HEK293T (cell line): ENCODE data around the gene SMG6.

Experiments used
- ARNT ChIP-seq: fragments of 450-650 bp; IDR thresholded peaks from 2 replicates; pipeline ENCODE4 v1.6.1; 2017; ENCODE audit warnings: mild to moderate bottlenecking
- BHLHE40 ChIP-seq: fragments of 450-650 bp; IDR thresholded peaks from 2 replicates; pipeline ENCODE4 v1.6.1; 2016; ENCODE audit warnings: mild to moderate bottlenecking, moderate library complexity, borderline replicate concordance
- CTBP1 ChIP-seq: fragments of 450-650 bp; IDR thresholded peaks from 2 replicates; pipeline ENCODE4 v1.6.1; 2016; ENCODE audit warnings: borderline replicate concordance
- ELF4 ChIP-seq: fragments of 450-650 bp; IDR thresholded peaks from 2 replicates; pipeline ENCODE4 v1.6.1; 2017; ENCODE audit warnings: antibody characterized with exemption
- FOXA1 ChIP-seq: fragments of 450-650 bp; IDR thresholded peaks from 2 replicates; pipeline ENCODE4 v1.6.1; 2016; ENCODE audit warnings: mild to moderate bottlenecking
- FOXM1 ChIP-seq: fragments of 450-650 bp; IDR thresholded peaks from 2 replicates; pipeline ENCODE4 v1.6.1; 2017; ENCODE audit warnings: mild to moderate bottlenecking, borderline replicate concordance
- HDGF ChIP-seq: fragments of 450-650 bp; IDR thresholded peaks from 2 replicates; pipeline ENCODE4 v1.6.1; 2017; ENCODE audit warnings: antibody characterized with exemption, borderline replicate concordance
- L3MBTL2 ChIP-seq: fragments of 450-650 bp; conservative IDR thresholded peaks from 2 replicates; pipeline ENCODE4 v1.6.1; 2016; ENCODE audit warnings: mild to moderate bottlenecking
- PKNOX1 ChIP-seq: fragments of 450-650 bp; IDR thresholded peaks from 2 replicates; pipeline ENCODE4 v1.6.1; 2016
- SP1 ChIP-seq: fragments of 450-650 bp; IDR thresholded peaks from 2 replicates; pipeline ENCODE4 v1.6.1; 2017
- SUZ12 ChIP-seq: fragments of 450-650 bp; IDR thresholded peaks from 2 replicates; pipeline ENCODE4 v1.6.1; 2016; ENCODE audit warnings: mild to moderate bottlenecking
- TARDBP ChIP-seq: fragments of 450-650 bp; IDR thresholded peaks from 2 replicates; pipeline ENCODE4 v1.6.1; 2016
- ZNF384 ChIP-seq: fragments of 450-650 bp; IDR thresholded peaks from 2 replicates; pipeline ENCODE4 v1.6.1; 2016

GRCh38 chr17:2191785-2192184, 111.8 kb downstream of the SMG6 start:
- no peak for TF ChIP-seq ELF4
- no peak for TF ChIP-seq PKNOX1
- TF ChIP-seq BHLHE40 = no peak
- no peak for TF ChIP-seq FOXM1
- TF ChIP-seq SP1 = no peak
- TF ChIP-seq TARDBP = no peak
- TF ChIP-seq ARNT = no peak
- TF ChIP-seq SUZ12 = no peak
- TF ChIP-seq L3MBTL2 = no peak
- no peak for TF ChIP-seq HDGF
- no peak for TF ChIP-seq FOXA1
- TF ChIP-seq ZNF384 = no peak
- no peak for TF ChIP-seq CTBP1
